Fibroblast of skin of back (primary cell): Measurements from ENCODE around the gene DAZAP1.

ENCODE experiments used
- DNase-seq: peaks from one replicate; pipeline ENCODE4 v3.0.0-alpha.2; 2013

DAZAP1 gene

DNA sequence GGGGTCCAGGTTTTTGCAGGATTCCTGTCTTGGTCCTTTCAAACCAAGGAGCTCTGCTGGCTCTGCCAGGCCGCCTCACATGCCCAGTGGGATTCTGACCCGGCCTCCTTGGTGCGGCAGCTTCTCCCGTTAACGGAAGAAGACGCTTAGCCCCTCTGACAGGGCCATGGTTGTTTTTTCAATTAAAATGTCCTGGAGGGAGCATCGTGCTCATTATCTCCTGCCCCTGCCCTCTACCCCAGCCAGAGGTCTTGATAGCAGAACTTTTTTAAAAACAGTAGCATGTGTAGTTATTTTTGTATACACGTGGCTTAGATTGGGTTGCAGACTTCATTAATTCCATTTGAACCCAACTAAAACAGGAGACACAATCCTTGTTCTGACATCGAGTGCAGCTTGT is 19.4 kb downstream of the DAZAP1 start:
- DNase-seq, result no peak

DNA sequence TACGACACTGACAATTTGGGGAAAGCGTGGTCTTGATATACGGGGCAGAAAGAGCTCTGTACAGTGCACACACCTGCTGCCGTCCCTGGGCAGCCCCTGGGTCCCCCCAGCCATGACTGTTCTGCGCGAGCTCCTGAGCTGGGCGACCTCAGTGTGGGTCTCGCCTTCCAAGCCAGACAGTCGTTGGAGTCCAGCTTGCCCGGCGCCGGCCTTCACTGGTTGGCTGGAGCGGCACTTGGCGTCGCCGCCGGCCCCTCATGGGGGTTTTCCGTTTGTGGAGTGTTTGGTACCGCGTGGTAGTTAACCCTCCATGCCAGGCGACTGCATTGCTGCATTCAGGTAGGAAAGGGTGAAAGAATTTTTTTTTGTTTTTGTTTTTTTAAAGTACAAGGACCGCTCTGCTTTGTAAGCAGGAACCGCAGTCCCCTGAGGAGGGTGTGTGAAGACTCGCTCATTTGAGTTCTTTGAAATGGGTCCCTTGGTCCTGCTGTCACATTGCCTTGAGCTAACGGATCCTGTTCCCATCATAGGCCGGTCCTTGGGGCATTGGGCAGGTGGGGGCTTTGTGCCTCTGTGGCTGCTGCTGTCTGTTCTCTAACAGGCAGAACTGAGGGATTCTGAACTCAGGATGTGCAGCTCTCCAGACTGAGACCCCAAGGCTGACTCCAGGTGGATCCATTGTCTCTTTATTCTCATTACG is 20.0 kb downstream of the DAZAP1 start:
- no peak for DNase-seq

DNA sequence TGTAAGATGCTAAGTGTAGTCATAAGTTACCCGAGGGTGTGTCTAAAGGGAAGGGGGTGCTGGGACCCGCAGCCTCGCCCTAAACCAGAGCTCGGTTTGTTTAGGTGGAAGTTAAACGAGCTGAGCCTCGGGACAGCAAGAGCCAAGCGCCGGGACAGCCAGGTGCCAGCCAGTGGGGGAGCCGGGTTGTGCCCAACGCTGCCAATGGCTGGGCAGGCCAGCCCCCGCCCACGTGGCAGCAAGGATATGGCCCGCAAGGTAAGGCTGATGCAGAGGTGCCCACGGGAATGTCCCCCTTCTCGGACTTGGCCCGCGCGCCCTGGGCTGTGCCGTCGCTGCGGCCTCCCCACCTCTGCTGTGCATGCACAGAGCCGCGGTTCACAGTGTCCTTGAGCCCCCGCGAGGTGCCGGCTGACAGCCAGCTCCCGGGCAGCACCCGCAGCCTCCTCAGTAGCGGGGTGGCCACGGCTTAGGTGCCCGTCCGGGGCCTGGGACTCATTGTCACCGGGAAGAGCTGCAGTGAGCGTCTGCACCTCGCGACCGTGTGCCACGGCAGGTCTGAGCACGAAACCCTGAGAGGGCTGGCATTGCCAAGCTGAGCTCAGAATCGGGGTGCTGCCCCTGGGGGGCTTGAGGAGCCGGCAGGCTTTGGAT is 21.5 kb downstream of the DAZAP1 start:
- DNase-seq, result no peak

GRCh38 chr19:1429750-1430149 is 22.4 kb downstream of the DAZAP1 start:
- DNase-seq, result no peak

- DNase-seq, result no peak
These were observed 22.9 kb downstream of the DAZAP1 start for GRCh38 chr19:1430246-1430645.

DNA sequence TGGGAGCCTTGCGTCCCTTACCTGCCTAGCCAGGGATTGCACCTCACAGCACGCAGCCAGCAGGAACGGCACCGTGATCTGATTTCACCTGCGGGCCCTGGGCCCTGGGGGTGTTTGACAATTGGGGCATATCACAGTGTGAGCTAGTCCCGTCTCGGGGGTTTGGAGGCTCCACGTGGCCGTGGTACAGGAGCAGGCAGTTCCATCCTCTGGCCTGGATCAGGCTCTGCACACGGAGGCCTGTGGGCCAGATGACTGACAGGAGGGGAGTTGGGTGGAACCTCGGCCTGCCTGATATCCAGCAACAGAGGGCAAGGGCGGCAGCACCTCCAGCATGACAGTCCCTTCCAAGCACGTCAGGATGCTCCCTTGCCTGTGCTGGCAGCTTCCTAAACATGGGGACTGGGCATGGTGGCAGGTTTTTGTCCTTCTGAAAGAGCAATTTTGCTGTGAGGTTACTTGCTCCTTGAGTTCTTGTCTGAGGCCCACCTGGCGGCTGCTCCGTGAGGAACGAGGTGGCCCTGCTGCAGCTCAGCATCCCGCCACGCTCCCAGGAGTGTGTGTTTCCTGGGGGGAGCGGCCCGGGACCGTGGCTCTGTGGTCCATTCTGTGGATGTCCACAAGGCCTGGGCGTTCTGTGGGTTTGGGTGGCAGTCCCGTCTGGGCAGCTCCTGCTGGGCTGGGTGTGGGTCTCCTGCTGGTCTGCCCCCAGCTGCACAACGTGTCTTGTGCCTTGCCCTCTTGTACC is 24.5 kb downstream of the DAZAP1 start:
- no peak for DNase-seq

GRCh38 chr19:1432507-1432887 is 25.1 kb downstream of the DAZAP1 start:
- no peak for DNase-seq

DNA sequence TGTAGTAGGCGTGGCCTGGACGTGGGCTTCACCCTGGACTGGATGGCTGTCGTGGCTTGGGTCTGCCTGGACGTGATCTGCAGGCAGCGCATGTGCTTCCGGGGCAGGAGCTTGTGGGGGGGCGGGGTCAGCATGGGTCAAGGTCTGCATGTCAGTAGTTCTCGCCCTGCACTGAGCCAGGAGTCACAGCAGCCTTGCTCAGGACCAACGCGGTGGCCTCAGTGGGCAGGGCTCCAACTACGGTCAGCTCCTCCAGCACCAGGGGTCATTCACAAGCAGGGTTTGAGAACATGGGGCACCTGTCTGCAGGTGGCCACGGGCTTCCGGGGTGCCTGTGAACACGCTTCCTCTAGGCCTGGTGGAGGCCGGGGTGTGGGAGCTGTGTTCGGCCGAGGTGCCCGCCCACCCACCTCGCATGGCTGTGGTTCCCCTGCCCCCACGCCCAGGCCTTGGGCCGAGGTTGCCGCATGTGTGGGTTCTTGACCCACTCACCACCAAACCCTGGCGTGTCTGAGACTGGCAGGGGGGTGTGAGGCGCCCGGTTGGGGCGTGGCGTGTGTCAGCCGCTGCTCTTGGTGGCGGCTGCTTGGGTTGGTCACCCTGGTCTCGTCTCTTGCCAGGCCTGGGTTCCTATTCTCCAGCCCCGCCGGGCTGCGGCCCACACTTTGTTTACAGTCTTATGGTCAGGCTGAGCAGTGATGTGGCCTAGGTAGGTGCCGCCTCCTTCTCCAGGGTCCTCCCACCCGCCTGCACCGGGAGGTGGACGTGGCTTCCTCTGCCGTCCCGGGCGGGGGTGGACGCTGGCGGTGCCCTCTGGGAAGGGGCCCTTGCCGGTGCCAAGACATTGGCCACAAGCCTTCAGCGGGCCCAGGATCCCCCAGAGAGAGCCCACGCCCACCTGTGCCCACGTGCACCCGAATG is 26.0 kb downstream of the DAZAP1 start:
- no peak for DNase-seq

DNA sequence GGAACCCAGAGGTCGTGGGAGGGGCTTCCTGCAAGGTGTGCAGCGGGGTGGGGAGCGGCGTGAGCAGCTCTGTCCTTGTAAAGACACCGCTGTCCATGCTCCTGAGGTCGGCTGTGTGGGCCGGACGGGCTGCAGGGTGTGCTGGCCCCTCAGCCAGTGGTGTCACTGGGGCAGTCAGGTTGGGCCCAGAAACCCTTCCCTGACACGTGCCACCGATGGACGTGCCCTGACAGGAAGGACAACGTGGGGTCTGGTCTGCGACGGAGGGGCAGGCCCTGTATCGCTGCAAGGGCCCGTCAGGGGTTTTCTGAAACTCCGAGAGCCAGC is 26.6 kb downstream of the DAZAP1 start:
- no peak for DNase-seq

DNA sequence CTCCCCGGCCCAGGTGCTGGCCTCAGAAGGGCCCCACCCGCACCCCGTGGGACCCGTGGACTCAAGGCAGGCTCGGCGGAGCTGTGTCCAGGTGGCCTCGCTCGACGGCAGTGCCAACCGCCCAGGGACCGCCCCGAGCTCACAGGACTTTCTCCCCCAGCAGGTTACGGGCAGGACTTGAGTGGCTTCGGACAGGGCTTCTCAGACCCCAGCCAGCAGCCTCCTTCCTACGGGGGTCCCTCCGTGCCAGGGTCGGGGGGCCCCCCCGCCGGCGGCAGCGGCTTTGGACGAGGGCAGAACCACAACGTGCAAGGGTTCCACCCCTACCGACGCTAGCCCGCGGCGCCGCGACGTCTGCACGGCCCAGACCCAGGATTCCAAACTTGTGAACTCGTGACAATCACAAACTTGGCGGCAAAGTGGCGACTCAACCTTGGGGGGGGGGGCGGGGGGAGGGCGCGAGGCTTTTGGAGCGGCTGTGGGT is 27.2 kb downstream of the DAZAP1 start:
- DNase-seq, result no peak

DNA sequence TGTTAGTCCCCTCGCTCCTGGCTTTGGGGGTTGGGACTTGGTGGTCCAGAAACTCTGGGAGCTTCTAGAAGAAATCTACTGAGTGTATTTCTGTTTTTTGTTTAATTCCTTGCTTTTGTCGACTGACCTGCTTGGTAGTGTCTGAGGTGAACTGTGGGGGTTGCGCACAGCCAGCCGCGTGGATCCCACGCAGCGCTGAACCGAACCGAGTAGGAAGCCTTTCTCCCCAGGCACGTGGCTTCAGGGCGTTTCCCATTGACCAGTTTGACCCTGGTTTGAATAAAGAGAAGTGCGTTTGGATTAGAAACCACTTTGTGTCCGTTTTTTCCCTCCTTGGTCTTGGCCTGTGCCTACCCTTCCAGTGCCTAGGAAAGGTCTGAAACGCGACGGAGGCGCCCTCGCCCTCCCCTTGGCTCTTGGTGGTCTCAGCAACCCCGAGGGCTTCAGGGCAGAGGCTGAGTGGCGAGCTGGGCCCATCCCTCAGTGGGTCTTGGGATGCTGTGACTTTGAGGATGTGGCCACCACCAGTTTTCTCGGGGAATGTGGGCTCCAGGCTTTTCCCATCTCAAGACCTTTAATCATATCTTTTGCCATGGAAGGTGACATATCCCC is 28.1 kb downstream of the DAZAP1 start:
- DNase-seq, result no peak

DNA sequence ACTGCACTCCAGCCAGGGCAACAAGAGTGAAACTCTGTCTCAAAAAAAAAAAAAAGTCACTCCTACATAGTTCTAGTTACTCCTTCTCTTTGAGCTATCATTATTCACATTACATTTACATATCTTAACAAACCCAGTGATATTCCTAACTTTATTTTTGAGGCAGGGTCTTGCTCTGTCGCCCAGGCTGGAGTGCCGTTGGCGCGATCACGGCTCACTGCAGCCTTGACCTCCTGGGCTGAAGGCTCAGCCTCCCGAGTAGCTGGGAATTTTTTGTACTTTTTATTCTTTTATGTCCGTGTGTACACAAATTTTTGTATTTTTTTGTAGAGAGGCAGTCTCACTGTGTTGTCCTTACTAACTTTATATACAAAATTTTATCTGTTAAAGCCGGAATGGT is 30.2 kb downstream of the DAZAP1 start:
- no peak for DNase-seq

- peak; percentile 90 for DNase-seq
These were observed 30.9 kb downstream of the DAZAP1 start, which contains the start of gene RPS15 for GRCh38 chr19:1438035-1438932. Gene RPS15 (plus strand): TSS chr19:1438396. CDS start chr19:1438426, 30 bp downstream.

DNA sequence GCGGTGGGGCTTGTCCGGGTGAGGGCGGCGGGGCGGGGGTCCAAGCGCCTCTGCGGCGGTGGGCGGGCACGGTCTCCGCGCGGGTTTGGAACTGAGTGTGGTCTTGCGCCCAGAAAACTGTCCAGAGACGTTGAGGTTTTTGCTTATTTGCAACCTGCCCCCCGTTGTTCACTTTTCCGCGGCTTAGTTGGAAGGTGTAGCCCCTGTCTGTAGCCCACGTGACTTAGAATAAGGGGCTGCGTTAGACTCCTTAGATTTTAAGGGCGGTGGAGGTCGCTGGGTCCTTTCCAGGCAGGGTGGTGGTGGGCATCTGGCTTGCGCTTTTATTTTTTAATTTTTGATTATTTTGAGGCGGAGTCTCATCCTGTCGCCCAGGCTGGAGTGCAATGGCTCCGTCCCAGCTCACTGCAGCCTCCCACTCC is 31.6 kb downstream of the DAZAP1 start:
- DNase-seq, result no peak

- peak; percentile 38 for DNase-seq
These were observed 32.4 kb downstream of the DAZAP1 start for GRCh38 chr19:1439525-1440417.

- DNase-seq, result no peak
These were observed 33.0 kb downstream of the DAZAP1 start for GRCh38 chr19:1440418-1440801.

DNA sequence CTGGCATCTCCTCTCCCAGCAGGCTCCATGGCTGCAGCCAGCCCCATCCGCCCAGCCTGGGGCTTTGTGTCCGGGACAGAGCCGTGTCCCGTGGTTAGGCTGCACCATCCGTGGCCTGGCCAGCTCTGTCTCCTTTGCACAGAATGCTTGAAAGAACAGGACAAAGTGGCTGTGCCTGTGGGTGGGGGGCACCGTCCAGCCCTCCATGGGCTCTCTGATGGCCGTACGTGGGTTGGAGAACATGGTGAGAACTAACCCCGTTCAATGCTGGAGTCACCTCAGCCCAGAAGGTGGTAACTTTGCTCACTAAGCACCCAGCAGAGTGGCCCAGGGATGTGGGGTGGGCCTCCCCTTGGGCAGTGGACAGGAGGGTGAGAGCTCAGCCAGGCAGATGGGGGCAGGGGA is 33.6 kb downstream of the DAZAP1 start:
- DNase-seq, result no peak

- no peak for DNase-seq
These were observed 34.5 kb downstream of the DAZAP1 start for GRCh38 chr19:1441677-1442438.
